NCI-H2081 (cell line): ENCODE results near the gene COL20A1.
A peak's percentile ranks its signal among the peaks of the same experiment; 100 is the strongest.

Experiments used
- DNase-seq, 2 experiments: peaks; one replicate each; lab custom pipeline; 2025; lab: John Stamatoyannopoulos, UW

Gene COL20A1

DNA sequence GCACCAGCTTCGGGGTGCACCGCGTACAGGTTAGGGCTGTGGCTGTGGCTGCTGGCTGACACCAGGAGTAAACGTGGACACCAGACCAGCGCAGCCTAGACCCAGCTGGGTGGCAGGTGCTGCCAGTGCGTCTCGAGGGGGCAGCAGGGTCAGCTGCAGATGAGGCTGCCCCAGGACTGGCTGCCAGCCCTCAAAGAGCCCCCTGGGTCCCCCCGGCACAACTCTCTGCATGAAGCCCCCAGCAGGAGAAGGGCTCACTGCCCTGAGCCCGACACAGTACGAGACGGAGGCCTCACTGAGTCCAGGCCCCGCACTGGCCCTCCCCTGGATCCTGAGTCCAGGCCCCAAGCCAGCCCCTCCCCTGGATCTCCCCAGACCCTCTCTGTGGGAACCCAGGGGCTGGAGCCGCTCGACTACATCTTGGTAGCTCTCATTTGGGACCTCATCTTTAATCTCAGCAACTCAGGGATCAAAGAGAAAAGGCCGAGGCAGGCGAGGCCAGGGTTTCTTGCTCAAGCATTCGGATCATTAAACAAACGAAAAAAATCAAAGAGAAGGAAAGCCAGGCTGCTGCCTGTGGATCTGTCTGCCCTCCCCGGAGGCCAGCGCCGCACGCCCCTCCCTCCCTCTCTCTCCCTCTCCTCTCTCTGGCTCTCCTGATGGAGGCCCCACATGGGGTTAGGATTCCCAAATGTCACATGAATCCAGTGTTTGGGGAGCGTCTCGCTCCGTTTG, 31.8 kb upstream of the COL20A1 start:
- DNase-seq, result no peak

DNA sequence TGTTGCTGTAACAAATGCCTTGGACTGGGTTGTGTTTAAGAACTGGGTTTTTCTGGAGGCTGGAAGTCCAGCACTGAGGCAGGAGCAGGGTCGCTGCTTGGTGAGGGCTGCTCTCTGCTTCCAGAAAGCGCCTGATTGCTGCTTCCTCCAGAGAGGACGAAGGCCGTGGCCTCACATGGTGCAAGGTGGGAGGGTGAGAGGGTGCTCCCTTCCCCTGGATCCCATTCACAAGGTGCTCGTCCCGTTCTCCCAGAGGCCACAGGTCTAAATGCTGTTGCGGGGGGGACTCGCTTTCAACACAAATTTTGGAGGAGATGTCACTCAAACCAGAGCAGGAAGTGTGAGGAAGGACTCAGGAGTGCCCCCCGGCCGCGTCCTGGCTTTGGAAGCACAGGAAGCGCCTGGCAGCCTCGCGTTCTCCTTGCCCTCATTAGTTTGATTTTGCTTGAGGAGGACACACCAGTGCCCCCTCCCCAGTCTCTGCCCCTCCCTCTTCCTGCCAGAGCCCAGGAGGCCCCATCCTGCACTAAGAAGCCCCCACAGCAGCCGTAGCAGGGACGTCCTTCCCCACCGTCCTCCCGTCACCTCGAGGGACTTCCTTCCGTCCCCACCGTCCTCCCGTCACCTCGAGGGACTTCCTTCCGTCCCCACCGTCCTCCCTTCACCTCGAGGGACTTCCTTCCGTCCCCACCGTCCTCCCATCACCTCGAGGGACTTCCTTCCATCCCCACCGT, 31.0 kb upstream of the COL20A1 start:
- no peak for DNase-seq

DNA sequence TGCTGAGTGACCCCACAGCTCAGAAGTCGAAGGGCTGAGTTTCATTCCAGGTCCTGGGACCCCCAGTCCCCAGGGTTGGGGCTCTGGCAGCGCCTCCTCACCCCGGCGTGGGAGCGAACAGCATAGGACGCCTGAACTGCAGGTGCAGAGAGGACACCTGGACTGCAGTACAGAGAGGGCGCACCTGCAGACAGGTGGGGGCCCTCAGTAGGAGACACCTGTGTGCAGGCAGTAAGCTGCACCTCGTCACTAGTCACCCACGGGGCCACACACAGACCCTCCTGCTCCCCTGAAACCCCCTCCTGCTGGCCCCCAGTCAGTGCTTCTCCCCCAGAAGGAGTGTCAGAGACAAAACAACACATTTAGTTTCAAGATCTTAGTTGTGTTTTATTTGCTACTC, 30.1 kb upstream of the COL20A1 start:
- DNase-seq, result no peak

DNA sequence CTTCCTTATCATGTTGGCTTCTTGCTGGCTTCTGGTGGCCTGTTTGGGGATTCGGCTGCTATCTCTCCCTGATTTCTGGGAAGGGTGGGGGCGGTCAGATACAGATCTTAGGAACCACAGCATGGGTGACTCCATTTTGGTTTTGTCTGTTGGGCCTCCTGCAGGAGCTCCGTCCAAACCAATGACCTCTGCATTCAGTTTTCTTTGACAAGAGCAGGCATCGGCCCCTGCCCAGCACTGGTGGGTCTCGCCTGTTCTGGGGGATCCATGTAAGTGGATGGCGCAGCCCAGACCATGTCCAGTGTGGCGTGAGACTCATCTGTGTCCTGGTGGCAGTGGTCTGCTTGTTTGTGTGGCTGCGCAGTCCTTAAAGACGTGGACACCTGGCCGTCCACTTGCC, 29.0 kb upstream of the COL20A1 start:
- DNase-seq, result no peak

DNA sequence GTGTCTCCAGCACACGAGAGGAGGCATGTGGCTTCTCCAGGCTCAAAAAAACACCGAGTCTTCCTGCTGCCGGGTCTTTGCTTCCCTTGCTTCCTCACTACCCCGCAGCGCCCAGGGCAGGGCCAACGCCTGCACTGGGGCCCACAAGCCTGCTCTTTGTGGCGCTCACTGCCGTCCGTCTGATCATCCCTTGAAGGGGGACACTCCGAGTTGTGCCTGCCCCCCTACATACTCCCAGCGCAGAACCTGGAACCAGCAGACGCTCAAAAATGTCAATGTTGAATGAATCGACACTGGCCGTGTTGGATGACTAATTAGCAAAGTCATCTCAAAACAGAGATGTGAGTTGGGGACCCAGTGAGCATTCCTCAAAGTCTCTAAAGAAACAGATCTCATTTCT, 28.5 kb upstream of the COL20A1 start:
- DNase-seq, result no peak

DNA sequence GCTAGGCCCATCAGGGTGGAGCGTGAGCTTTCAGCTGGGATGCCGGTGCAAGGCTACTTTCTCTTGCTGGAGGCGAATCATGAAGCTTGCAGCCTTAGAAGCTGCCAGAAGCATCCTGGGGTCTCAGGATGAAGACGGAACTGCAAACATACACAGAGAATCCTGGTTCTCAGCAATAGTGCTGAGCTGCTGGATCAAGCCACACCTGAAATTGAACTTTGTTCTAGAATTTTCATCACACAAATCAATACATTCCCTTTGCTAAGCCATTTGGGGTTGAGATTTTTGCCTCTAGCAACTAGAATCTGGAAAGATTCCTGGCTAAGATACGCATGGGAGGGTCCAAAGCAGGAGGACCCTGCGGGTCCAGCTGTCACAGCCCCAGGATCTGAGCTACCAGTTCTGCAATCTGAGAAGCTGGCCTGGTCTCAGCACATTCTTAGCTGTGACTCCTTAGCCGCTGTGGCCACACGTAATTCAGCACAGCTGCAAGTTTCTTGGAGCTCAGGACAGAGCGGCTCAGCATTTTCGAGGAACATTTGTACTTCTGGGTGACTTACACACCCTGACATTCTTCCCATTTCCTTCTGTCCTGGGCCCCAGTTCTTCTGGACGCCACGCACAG, 27.0 kb upstream of the COL20A1 start:
- no peak for DNase-seq

DNA sequence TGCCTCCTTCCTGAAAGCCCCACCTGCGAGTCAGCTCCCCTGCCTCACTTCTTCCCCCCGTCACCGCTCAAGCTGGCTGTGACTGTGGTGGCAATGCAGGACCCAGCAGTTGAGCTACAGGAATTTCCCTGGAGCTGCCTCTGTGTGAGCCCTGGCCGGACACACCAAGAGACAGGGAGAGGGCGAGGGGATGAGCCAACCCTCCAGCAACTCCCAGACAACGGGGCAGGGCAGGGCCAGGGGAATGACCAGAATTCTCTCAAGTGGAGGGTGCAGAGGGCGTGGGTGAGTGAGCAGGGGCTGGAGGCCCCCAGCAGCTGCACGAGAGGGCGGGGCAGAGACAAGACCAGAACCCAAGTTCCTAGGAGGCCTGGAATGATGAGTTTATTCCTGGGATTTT, 25.3 kb upstream of the COL20A1 start:
- DNase-seq, result no peak

DNA sequence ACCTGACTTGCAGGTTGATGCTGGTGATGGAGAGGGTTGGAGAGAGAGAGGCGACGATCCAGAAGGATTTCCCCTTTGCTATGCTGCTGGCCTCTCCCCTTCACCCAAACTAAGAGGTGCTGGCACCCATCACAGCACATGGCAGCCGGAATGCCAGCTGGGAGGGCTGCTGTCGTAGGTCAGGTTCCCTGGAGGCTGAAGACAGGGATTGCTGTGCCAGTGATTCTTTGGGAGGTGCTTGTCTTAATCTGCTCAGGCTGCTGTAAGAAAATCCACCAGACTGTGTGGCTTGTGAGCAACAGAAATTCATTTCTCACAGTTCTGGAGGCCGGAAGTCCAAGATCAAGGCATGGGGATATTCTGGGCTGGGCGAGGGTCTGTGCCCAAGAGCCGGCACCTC, 24.7 kb upstream of the COL20A1 start:
- no peak for DNase-seq

DNA sequence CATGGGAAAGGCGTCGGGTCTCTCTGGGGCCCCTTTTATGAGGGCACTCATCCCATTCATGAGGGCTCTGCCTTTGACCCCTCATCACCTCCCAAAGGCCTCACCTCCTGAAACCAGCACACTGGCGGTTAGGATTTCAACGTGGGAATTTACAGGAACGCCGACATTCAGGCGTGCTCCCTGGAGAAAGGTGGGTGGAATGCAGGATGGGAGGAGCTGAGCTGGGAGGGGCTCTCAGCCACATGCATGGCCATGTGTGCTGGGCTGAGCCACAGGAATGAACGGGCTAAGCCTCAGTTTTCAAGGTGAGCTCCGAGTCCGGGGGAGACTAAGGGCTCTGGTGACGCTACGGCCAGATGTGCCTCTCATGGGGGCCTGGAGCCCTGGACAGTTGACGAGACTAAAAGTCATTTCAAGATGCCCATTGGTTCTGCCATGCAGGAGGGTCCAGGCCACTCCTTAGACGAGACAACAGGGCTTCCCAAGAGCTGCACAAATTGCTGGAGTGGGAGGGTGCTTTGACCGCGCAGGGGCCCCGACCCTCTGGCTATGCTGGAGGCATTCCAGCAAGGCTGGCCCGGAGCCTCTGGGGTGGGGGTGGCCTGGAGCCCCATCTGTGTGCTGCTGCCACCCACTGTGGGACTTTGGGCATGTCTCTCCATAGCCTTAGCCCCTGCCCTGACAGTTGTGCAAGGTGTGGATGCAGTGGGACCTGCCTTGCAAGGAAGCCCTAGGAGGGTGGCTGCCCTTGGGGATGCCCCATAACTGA, 24.1 kb upstream of the COL20A1 start:
- DNase-seq, result no peak

DNA sequence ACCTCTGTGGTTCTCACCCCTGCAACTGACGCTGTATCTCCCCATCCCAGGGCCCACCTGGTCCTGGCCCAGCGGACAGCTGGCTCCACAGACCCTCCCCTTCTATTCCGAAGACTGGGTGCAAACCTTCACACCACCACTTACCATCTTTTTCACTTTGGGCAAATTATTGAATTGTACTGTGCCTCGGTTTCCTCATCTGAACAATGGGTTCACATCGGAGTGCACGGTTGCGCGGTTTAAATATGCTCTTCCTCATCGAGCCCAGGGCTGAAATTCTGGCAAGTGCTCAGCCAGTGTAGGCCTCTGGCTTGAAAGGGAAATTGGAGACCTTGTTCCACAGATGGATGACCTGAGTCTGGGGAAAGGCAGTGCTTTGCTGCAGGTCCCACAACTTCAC, 23.3 kb upstream of the COL20A1 start:
- no peak for DNase-seq

DNA sequence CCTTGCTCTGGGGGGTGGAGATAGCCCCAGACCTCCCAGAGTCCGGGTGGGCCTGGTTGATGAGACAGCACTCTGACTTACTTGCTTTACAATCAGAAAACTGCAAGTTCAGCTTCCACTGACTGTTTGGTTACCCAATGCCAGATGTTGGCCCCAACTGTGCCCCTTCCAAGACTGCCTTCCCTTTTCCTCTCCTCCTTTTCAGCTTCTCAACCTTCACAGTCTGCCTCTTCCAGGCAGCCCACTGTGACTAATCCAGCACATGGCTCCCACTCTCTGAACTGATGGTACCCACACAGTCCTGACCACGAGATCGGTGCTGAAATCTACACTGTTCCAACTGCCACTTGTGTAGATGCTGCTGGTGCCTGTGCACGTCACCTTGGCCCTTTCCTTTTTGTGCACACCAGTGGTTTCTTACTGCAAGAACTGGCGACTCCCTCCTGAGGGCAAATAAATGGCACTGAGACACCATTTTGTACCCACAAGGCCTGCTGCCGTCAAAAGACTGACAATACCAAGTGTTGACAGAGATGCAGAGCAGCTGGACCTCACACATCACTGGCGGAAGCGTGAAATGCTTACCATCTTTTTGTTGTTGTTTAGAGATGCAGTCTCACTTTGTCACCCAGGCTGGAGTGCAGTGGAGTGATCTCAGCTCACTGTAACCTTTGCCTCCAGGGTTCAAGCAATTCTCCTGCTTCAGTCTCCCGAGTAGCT, 22.2 kb upstream of the COL20A1 start:
- no peak for DNase-seq

DNA sequence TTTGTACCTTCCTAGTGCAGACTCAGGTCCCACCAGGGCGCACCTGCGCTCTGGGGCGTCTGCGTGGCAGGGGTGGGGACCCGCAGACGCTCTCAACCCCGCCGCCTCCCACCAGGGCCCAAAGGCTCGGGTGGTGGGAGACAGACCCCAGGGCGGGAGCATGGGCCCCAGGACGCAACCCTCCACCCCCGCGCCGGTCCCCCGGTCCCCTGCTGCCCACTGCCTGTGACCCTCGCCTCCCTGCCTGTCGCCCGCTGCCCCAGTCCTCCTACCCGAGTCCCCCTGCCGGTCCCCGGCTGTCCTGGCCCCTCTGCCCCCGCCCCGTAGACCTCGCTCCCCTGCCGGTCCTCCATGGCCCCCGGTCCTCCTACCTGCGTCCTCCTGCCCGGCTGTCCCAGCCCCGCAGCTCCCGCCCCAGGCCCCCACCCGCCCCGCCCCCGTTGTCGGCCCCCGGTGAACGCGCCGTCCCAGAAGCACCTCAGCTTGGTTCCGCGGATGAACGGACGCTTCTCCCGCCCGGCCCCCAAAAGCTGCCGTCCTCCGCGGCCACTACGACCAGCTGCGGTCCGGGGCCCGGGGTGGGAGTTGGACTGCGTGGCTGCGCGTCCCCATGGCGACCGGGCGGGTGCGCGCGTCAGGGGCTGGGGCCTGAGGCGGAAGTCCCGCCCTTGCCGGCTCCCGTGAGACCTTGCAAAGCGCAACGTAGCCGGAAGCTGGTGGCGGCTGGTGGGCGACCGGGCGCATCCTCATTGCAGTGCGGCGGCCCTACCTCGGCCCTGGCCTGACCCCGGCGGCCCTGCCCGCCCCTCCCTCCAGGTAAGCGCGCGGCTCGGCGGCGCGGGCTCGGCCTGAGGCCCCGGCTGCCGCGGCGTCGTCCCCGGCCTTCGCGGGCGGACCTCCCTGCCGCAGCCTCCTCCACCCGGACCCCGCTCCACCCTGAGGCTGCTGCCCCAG, 20.6 kb upstream of the COL20A1 start, which contains the start of gene ARFGAP1:
TSS of gene ARFGAP1 (plus strand) at position 709 of the 954 bp plus-strand sequence. CDS start 2,768 bp downstream, outside the sequence.
- peak; percentile 80 to 87 for DNase-seq

DNA sequence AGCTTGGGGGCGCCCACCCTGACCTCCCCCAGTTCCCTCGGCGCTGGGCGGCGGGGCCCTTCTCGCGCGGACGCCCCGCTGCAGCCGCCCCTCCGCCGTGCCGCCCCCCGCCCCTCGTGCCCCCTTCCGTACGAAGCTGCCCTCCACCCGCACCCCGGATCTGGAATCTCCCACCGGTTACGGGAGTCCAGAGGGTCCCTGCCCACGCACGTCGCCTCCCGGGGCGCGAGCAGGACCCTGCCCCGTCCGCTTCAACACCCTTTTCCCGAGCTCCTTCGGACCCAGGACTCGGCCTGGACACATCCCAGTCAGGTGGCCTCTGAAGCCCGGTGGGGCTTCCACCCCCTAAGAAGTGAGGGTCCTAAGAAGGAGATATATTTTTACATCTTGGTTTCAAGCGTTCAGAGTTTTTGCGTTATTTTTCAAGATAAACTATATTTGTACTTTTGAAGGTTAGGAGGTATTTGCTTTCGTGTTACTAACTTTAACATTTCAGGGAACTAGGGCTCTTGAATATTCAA, 19.9 kb upstream of the COL20A1 start:
- DNase-seq, result no peak

DNA sequence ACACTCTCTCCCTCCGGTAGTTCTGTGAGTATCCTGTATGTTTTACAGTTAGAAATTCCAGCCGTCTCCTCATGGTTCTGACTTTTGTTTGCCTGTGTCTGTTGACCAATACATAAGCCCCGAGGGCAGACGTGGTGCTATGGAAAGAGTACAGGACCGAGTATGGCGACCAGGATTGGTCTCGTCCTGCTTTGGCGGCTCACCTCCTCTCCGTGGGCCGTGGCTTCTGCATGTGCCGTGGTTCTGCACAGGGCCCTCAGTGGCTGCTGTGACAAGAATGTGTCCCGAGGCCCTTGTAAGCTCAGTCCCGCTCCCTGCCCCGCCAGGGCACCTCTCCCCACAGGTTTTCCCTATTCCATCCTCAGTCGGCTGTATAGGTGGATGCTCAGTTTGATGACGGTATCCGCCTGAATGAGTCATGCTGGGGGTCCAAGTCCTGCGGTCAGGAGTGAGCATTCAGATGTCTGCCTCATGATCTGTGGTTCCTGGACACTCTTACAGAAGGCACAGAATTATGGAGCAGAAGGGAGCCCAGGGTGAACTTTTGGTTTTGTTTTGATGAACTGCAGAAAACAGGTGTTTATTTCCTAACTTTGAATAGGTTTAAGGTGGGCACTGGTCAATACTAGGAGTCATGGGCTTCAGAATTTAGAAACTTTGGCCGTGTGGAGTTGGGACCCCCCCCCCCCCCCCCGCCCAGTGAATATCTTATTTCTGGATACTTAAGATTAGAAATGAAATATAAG, 19.2 kb upstream of the COL20A1 start:
- no peak for DNase-seq

DNA sequence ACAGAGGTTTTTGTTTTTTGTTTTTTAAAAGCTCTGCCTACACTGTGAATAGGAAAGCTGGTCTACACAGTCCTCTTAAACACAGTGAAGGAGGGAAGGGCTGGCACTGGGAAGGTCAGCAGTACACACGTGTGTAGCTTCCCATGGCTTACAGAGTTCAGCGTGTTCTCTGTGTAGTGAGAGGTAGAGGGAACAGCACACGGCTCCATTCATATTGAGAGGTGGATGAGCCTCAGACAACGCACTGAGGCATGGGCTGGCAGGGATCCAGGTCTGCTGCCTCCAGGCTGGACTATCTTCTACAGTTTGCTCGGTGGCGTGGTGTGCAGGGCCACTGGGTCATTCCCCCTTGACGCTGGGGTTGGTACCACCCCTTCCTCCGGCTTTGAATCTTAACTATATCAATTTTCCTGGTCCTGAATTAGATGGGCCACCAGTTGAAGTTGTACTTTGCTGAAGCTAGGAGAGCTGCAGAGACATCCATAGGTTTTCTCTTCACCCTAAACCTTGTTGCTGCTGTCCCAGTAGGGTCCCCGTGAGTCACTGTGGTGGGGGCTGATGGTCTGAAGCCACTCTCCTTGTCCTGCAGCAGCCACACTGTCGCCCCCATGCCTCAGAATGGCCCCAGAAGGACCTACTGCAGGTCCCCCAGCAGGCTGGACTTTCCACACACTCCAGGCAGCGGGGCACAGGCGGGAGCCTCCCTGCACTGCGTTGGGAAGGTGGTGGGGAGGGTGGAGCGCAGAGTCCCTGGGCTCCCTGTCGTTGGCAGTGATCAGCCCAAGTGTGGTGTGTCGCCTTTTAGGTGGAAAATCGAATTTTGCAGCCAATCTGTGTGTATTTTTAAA, 18.4 kb upstream of the COL20A1 start:
- DNase-seq, result no peak

DNA sequence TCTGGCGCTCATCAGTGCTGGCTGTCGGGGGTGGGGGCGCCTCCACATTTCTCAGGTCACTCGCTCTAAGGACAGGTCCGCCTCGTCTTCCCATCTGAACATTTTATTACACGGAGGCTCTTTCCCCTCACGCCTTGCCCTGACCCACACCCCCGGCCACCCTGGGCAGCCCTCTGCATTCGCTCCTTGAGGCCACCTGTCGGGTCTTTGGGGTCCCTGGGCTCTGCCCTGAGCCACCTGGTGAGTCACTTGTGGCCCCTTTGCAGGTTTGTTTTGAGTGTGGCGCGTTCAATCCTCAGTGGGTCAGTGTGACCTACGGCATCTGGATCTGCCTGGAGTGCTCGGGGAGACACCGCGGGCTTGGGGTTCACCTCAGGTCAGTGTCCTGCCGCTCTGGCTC, 17.2 kb upstream of the COL20A1 start:
- no peak for DNase-seq

DNA sequence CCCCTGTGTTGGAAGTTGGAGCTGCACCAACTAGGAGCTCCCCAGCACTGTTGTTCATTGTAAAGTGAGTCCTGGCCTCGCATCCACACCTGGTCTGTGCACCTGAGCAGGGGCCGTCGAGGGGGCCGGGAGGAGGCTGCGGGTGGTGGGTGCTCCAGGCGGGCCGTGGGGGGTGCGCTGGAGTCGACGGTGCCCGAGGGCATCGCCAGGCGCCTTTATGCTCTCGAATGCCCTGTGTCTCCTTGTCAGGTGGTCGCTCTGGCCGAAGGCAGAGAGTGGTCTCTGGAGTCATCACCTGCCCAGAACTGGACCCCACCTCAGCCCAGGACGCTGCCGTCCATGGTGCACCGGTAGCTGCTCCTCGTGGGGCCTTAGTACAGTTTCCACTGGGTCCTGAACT, 16.0 kb upstream of the COL20A1 start:
- DNase-seq, result no peak

DNA sequence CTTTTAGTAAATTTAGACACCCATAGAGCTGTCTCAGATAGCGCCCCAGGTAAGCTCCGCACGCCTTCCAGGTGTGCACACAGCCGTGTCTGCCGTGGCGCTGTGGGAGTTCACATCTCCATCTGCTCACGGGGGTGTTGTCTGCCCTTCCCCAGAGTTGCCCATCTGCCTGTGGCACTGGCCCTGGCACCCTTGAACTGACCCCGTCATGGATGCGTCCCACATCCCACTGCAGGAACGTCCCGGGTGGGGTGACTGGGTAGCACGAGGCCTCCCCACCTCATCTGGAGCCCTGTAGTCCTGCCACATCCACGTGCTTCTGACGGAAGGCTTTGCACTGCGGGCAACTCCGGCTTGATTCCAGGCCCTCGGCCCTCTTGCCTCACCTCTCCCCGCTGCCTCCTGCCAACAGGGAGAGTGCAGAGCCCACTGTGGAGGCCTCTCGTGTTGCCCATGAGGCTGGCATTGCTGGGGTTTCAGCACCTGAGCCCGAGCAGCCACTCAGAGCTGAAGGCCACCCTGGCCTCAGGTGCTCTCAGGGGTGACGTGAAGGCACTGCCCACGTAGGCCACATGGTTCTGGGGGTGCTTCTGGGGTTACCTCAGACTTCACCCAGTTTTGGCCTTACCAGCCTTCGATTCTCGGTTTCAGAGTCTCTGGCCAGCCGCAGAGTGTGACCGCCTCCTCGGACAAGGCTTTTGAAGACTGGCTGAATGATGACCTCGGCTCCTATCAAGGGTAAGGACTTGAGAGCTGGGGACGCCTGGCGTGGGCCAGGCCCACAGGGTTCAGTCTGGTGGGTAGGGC, 15.3 kb upstream of the COL20A1 start:
- DNase-seq, result no peak
